Measurements from ENCODE around the gene ERO1A.

ERO1A gene

GRCh38 chr14:52694761-52695480, 437 bp downstream of the ERO1A start:
- peak; percentile 57 to 69 for DNase-seq

GRCh38 chr14:52693532-52693931, 1.8 kb downstream of the ERO1A start:
- DNase-seq, result no peak

- no peak for DNase-seq
Observed at GRCh38 chr14:52693036-52693435, 2.3 kb downstream of the ERO1A start.

- DNase-seq, result no peak
Observed at GRCh38 chr14:52692248-52692962, 3.0 kb downstream of the ERO1A start.

- DNase-seq, result no peak
Observed at GRCh38 chr14:52690983-52691760, 4.2 kb downstream of the ERO1A start.

- no peak for DNase-seq
Observed at GRCh38 chr14:52686176-52686575, 9.2 kb downstream of the ERO1A start.

- no peak for DNase-seq
Observed at GRCh38 chr14:52683985-52684520, 11.3 kb downstream of the ERO1A start.

GRCh38 chr14:52678591-52678990, 16.8 kb downstream of the ERO1A start:
- no peak for DNase-seq

GRCh38 chr14:52663850-52664249, 31.5 kb downstream of the ERO1A start:
- DNase-seq, result no peak

- DNase-seq, result no peak
Observed at GRCh38 chr14:52661314-52661713, 34.0 kb downstream of the ERO1A start.

- no peak for DNase-seq
Observed at GRCh38 chr14:52660832-52661231, 34.5 kb downstream of the ERO1A start.

- no peak for DNase-seq
Observed at GRCh38 chr14:52660325-52660724, 35.0 kb downstream of the ERO1A start.

- DNase-seq, result no peak
Observed at GRCh38 chr14:52656905-52657304, 38.5 kb downstream of the ERO1A start.

- DNase-seq, result no peak
Observed at GRCh38 chr14:52650774-52651173, 44.6 kb downstream of the ERO1A start.

GRCh38 chr14:52649511-52649910, 45.8 kb downstream of the ERO1A start:
- no peak for DNase-seq

GRCh38 chr14:52641745-52642144, 53.6 kb downstream of the ERO1A start:
- DNase-seq, result no peak

- peak; percentile 25 to 42 for DNase-seq
Observed at GRCh38 chr14:52640137-52640536, 55.2 kb downstream of the ERO1A start.

GRCh38 chr14:52619687-52620086, 75.7 kb downstream of the ERO1A start:
- no peak for DNase-seq

- no peak for DNase-seq
Observed at GRCh38 chr14:52618602-52619001, 76.8 kb downstream of the ERO1A start.

- no peak for DNase-seq
Observed at GRCh38 chr14:52610187-52610586, 85.2 kb downstream of the ERO1A start.

GRCh38 chr14:52609445-52610044, 85.8 kb downstream of the ERO1A start:
- DNase-seq, result no peak

GRCh38 chr14:52607061-52607460, 88.3 kb downstream of the ERO1A start:
- DNase-seq, result no peak

- DNase-seq, result no peak
Observed at GRCh38 chr14:52602131-52602530, 93.2 kb downstream of the ERO1A start.
